Loucy (cell line): Measurements from ENCODE around the gene ANKRD55.

Experiments used
- H2AFZ ChIP-seq: fragments of 200-600 bp; sonication (generic); 2 replicates; pipeline ENCODE4 v1.6.0; 2016; ENCODE audit warnings: antibody characterized with exemption, mild to moderate bottlenecking, low read length, moderate library complexity
- H3F3A ChIP-seq: fragments of 200-600 bp; 2 replicates; pipeline ENCODE4 v1.6.0; 2016; ENCODE audit warnings: antibody characterized with exemption, low read depth, mild to moderate bottlenecking
- H3K27me3 ChIP-seq: fragments of 200-600 bp; sonication (generic); 2 replicates; pipeline ENCODE4 v1.6.1; 2014; ENCODE audit warnings: low read length, mild to moderate bottlenecking; ENCODE audit not compliant: insufficient read depth, poor library complexity, severe bottlenecking
- H3K36me3 ChIP-seq: fragments of 200-600 bp; sonication (generic); 2 replicates; pipeline ENCODE4 v1.6.1; 2016; ENCODE audit warnings: low read length; ENCODE audit not compliant: insufficient read depth
- H3K4me1 ChIP-seq: fragments of 200-600 bp; sonication (generic); 2 replicates; pipeline ENCODE4 v1.5.1; 2014; ENCODE audit warnings: low read length, mild to moderate bottlenecking; ENCODE audit not compliant: insufficient read depth, poor library complexity, severe bottlenecking
- H3K4me2 ChIP-seq: fragments of 200-600 bp; sonication (generic); 2 replicates; pipeline ENCODE4 v1.6.0; 2014; ENCODE audit warnings: antibody characterized with exemption, low read length, low read depth, mild to moderate bottlenecking; ENCODE audit not compliant: poor library complexity, severe bottlenecking
- H3K4me3 ChIP-seq: fragments of 200-600 bp; sonication (generic); 2 replicates; pipeline ENCODE4 v1.5.1; 2014; ENCODE audit warnings: low read length, mild to moderate bottlenecking, mixed read lengths; ENCODE audit not compliant: poor library complexity, severe bottlenecking
- H3K79me2 ChIP-seq: fragments of 200-600 bp; sonication (generic); 2 replicates; pipeline ENCODE4 v1.6.1; 2014; ENCODE audit warnings: low read length; ENCODE audit not compliant: insufficient read depth
- H3K9ac ChIP-seq: fragments of 200-600 bp; sonication (generic); 2 replicates; pipeline ENCODE4 v1.6.0; 2014; ENCODE audit warnings: mild to moderate bottlenecking, low read depth, low read length, moderate library complexity; ENCODE audit not compliant: poor library complexity, severe bottlenecking
- H3K9me2 ChIP-seq: fragments of 200-600 bp; sonication (generic); replicated peaks from 2 replicates; pipeline ENCODE4 v1.6.1; 2016; ENCODE audit warnings: low read depth, low read length, mixed read lengths
- H3K9me3 ChIP-seq: fragments of 200-600 bp; sonication (generic); 2 replicates; pipeline ENCODE4 v1.6.1; 2014; ENCODE audit warnings: mild to moderate bottlenecking, antibody characterized with exemption, low read length, low read depth; ENCODE audit not compliant: insufficient read depth
- H4K20me1 ChIP-seq: fragments of 200-600 bp; sonication (generic); 2 replicates; pipeline ENCODE4 v1.6.0; 2014; ENCODE audit warnings: antibody characterized with exemption, low read length, mild to moderate bottlenecking; ENCODE audit not compliant: insufficient read depth, poor library complexity, severe bottlenecking
- EZH2phosphoT487 ChIP-seq: fragments of 200-600 bp; IDR thresholded peaks from 2 replicates; pipeline ENCODE4 v1.6.1; 2018; ENCODE audit warnings: antibody characterized with exemption, mild to moderate bottlenecking, moderate library complexity, borderline replicate concordance
- TF ChIP-seq, protein P1 (sequence below): fragments of 200-600 bp; sonication (generic); conservative IDR thresholded peaks from 2 replicates; pipeline ENCODE4 v1.5.1; 2014; ENCODE audit warnings: mild to moderate bottlenecking, antibody characterized with exemption, low read length

ANKRD55 gene

DNA sequence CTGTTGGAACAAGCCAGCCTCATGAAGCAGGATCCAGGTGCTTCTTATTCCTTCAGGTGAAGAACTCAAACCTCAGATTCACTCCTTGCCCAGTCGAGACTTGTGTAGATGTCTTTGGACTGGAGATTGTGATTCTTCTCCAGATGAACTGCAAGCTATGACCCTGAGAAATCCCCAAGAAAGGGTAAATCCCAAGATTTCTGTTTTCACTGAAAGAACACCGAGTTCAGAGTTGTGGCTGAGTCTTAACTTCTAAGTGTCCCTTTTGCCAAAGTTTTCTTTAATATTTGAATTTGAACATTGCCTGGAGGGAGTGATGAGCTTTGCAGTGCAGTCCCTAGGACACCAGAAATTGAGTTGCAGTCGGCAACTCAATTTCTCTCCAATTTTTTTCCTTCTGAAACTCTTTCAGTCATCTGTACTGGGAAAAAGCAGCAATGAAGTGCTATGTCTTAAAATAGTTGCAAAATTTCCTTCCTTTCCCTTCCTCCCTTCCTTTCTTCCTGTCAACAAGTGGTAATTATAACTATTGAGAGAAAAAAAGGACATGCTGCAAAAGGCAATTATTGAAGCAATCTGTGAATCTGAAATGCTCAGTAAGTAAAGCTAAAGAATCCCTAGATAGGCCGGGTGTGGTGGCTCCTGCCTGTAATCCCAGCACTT is 56.1 kb downstream of the ANKRD55 start:
- Histone ChIP-seq H3K4me1 (no peaks in the 10 kb centered on the region), H3K4me3 (no peak overlapping the region), H2AFZ (no peak overlapping the region), H3K9me2 (no peaks in the 10 kb centered on the region), H3F3A (no peaks in the 10 kb centered on the region), H3K79me2 (no peaks in the 10 kb centered on the region), H3K4me2 (no peak overlapping the region), H3K36me3 (no peaks in the 10 kb centered on the region), H4K20me1 (no peaks in the 10 kb centered on the region), H3K9me3 (no peaks in the 10 kb centered on the region), H3K9ac (no peak overlapping the region), H3K27me3 (no peaks in the 10 kb centered on the region)
- TF ChIP-seq EZH2phosphoT487 = no peak
- TF ChIP-seq, protein P1, sequence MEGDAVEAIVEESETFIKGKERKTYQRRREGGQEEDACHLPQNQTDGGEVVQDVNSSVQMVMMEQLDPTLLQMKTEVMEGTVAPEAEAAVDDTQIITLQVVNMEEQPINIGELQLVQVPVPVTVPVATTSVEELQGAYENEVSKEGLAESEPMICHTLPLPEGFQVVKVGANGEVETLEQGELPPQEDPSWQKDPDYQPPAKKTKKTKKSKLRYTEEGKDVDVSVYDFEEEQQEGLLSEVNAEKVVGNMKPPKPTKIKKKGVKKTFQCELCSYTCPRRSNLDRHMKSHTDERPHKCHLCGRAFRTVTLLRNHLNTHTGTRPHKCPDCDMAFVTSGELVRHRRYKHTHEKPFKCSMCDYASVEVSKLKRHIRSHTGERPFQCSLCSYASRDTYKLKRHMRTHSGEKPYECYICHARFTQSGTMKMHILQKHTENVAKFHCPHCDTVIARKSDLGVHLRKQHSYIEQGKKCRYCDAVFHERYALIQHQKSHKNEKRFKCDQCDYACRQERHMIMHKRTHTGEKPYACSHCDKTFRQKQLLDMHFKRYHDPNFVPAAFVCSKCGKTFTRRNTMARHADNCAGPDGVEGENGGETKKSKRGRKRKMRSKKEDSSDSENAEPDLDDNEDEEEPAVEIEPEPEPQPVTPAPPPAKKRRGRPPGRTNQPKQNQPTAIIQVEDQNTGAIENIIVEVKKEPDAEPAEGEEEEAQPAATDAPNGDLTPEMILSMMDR = no peak

GRCh38 chr5:56176155-56176798 is 56.9 kb downstream of the ANKRD55 start:
- H2AFZ ChIP-seq = no peak overlapping the region
- H3K9me3 ChIP-seq = no peaks in the 10 kb centered on the region
- no peaks in the 10 kb centered on the region for H3K9me2 ChIP-seq
- no peak overlapping the region for H3K9ac ChIP-seq
- H3K4me1 ChIP-seq = no peaks in the 10 kb centered on the region
- no peaks in the 10 kb centered on the region for H3K27me3 ChIP-seq
- no peaks in the 10 kb centered on the region for H3K36me3 ChIP-seq
- TF ChIP-seq EZH2phosphoT487 = no peak
- TF ChIP-seq, protein P1 = no peak
- H3F3A ChIP-seq = no peaks in the 10 kb centered on the region
- H4K20me1 ChIP-seq = no peaks in the 10 kb centered on the region
- H3K4me3 ChIP-seq = no peak overlapping the region
- H3K79me2 ChIP-seq = no peaks in the 10 kb centered on the region
- no peak overlapping the region for H3K4me2 ChIP-seq

DNA sequence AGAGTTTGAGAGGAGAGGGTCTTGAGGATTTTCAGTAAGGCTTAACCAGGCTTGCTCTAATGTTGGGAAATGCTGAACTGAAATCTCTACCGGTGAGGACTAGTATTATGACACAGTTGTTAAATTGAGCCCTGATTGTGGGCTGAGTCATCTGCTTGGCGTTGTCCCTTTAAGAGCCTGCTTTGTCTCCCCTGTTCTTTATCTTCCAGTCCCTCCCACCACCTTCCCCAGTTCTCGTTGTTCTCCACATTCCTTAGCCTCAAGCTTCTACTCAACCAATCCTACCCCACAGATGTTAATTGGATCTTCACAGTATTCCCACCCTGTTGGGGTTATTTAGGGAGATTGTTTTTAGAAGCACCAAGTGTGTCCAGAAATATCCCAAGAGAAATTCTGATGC is 57.6 kb downstream of the ANKRD55 start:
- Histone ChIP-seq H4K20me1 (no peaks in the 10 kb centered on the region), H3K36me3 (no peaks in the 10 kb centered on the region), H3K4me1 (no peaks in the 10 kb centered on the region), H3K4me3 (no peak overlapping the region), H3K4me2 (no peak overlapping the region), H3K79me2 (no peaks in the 10 kb centered on the region), H2AFZ (no peak overlapping the region), H3K9me3 (no peaks in the 10 kb centered on the region), H3K9ac (no peak overlapping the region), H3F3A (no peaks in the 10 kb centered on the region), H3K9me2 (no peaks in the 10 kb centered on the region), H3K27me3 (no peaks in the 10 kb centered on the region)
- no peak for TF ChIP-seq EZH2phosphoT487
- TF ChIP-seq, protein P1 = no peak
